Stomach (tissue), 9 donors: ENCODE data around the gene DMRT2. TPM values are rescaled to one million over a fixed set of nuclear protein-coding genes. Genes with fewer than 3 reads are reported as not detected.

Experiments
- DNase-seq, 2 donors: peaks; one replicate each; pipeline versions ENCODE4 v3.0.0 to v3.0.0-alpha.2; 2013 to 2019
- H3K27ac ChIP-seq, 5 donors: fragments of 200-600 bp in 4 of 5; sonication (generic) in 4 of 5; one replicate each; pipeline ENCODE4 v1.5.1; 2013 to 2019; ENCODE audit warnings: mild to moderate bottlenecking in 1 of 5, moderate library complexity in 1 of 5
- H3K27me3 ChIP-seq, 3 donors: fragments of 200-600 bp; sonication (generic); one replicate each; pipeline ENCODE4 v1.5.1; 2017 to 2019; ENCODE audit warnings: mixed run types in 1 of 3
- H3K36me3 ChIP-seq, 4 donors: fragments of 200-600 bp; sonication (generic); 1 replicate in 3 of 4; 2 replicates in 1 of 4; pipeline ENCODE4 v1.5.1; 2016 to 2019
- H3K4me1 ChIP-seq, 4 donors: fragments of 200-600 bp; sonication (generic); one replicate each; pipeline ENCODE4 v1.5.1; 2016 to 2019
- H3K4me3 ChIP-seq, 4 donors: fragments of 200-600 bp; sonication (generic) in 3 of 4; one replicate each; pipeline ENCODE4 v1.5.1; 2016 to 2019; ENCODE audit warnings: mild to moderate bottlenecking in 1 of 4
- H3K9me3 ChIP-seq, 4 donors: fragments of 200-600 bp; sonication (generic); one replicate each; pipeline ENCODE4 v1.5.1; 2016 to 2019
- CTCF ChIP-seq, 7 experiments: fragments of 450-650 bp in 4 of 7; fragments of 200-600 bp in 3 of 7; sonication (generic) in 3 of 7; IDR thresholded peaks; one replicate each; pipeline ENCODE4 v1.5.1; 2016 to 2019; ENCODE audit warnings: antibody characterized with exemption in 7 of 7, control low read depth in 2 of 7, mild to moderate bottlenecking in 1 of 7
- EP300 ChIP-seq: sonication (generic); formaldehyde crosslinking; IDR thresholded peaks from one replicate; pipeline ENCODE4 v1.6.1; 2017; ENCODE audit warnings: antibody characterized with exemption
- POLR2A ChIP-seq, 4 donors: fragments of 450-650 bp; IDR thresholded peaks; one replicate each; pipeline ENCODE4 v1.6.1; 2016; ENCODE audit warnings: antibody characterized with exemption in 4 of 4, control low read depth in 2 of 4, mild to moderate bottlenecking in 1 of 4, moderate library complexity in 1 of 4
- POLR2AphosphoS5 ChIP-seq, 3 donors: sonication (generic); formaldehyde crosslinking; IDR thresholded peaks; one replicate each; pipeline ENCODE4 v1.6.1; 2016; ENCODE audit warnings: antibody characterized with exemption in 3 of 3
- WGBS, 5 donors: extraction: QIAGEN DNeasy Blood & Tissue Kit in 3 of 5; methylation state at CpG; one replicate each; pipeline versions ENCODE4 v1.1.5 to v1.1.7; 2013 to 2018; 5-methylcytosine and 5-hydroxymethylcytosine counted together
- intact Hi-C: fragments of 100-400 bp; cut with DNase I; formaldehyde crosslinking; loops from one replicate; pipeline ENCODE4 v1.15.1; 2023; ENCODE audit warnings: low total_unique reads
- polyA plus RNA-seq, 3 donors: library from polyadenylated mRNA; stranded (reverse); fragments of 200-250 nt; gene quantifications; one replicate each; pipeline ENCODE4 v1.2.3, GENCODE V29; 2013
- total RNA-seq, 5 donors: library from RNA; depleted of rRNA; stranded (reverse); fragments of >200 nt; gene quantifications; one replicate each; pipeline versions ENCODE4 v1.1.0 to v1.2.3, GENCODE V29; 2014 to 2016
- donor health status: healthy with polysubstance abuse.
- donor health status: Bipolar disorder and iron deficiency.
- donor health status: healthy.

The DMRT2 gene
- total and polyA plus RNA-seq, 8 donors, result 0.08 to 23.2 (median 2.3) TPM; not detected in 5

- intact Hi-C loops, result no loop called here
- Histone ChIP-seq H3K27me3 (peaks cover 0 to 49% (median 0%) of the 10 kb centered on the region in 3 donors), H3K9me3 (no peaks in the 10 kb centered on the region), H3K4me1 (peaks cover 0 to 8% (median 3%) of the 10 kb centered on the region in 4 donors), H3K36me3 (no peaks in the 10 kb centered on the region), H3K4me3 (no peak overlapping the region), H3K27ac (no peak overlapping the region)
- DNase-seq, result no peak
- WGBS, 5 donors, result 71 to 79% (median 76%) methylated on average over 3 of the region's 3 CpGs
- TF ChIP-seq POLR2A (IDR thresholded peaks at IDR 0.05), result no peak
- TF ChIP-seq EP300, result no peak
- TF ChIP-seq CTCF (IDR thresholded peaks at IDR 0.05), result no peak
- no peak for TF ChIP-seq POLR2AphosphoS5 (IDR thresholded peaks at IDR 0.05)
These were observed 42.8 kb upstream of the DMRT2 start for GRCh38 chr9:1007312-1007711.

GRCh38 chr9:1008216-1008615, 41.9 kb upstream of the DMRT2 start:
- intact Hi-C loops, result no loop called here
- TF ChIP-seq CTCF (IDR thresholded peaks at IDR 0.05) (no peak), POLR2AphosphoS5 (IDR thresholded peaks at IDR 0.05) (no peak)
- Histone ChIP-seq H3K9me3 (no peaks in the 10 kb centered on the region), H3K4me3 (no peak overlapping the region), H3K36me3 (no peaks in the 10 kb centered on the region), H3K4me1 (peaks cover 0 to 8% (median 3%) of the 10 kb centered on the region in 4 donors), H3K27ac (no peak overlapping the region), H3K27me3 (peaks cover 0 to 53% (median 0%) of the 10 kb centered on the region in 3 donors)
- 84 to 91% (median 89%) methylated on average over 3 of the region's 3 CpGs for WGBS, 5 donors
- DNase-seq, result no peak

GRCh38 chr9:1009101-1009707, 41.0 kb upstream of the DMRT2 start:
- Histone ChIP-seq H3K4me1 (peaks cover 0 to 8% (median 3%) of the 10 kb centered on the region in 4 donors), H3K4me3 (no peak overlapping the region), H3K27ac (no peak overlapping the region), H3K9me3 (no peaks in the 10 kb centered on the region), H3K27me3 (peaks cover 0 to 53% (median 0%) of the 10 kb centered on the region in 3 donors), H3K36me3 (no peaks in the 10 kb centered on the region)
- intact Hi-C loops, result no loop called here
- DNase-seq, result peak; percentile 89 to 92
- TF ChIP-seq POLR2A (IDR thresholded peaks at IDR 0.05), result no peak
- peak in 1 of 3 donors; percentile 36 for TF ChIP-seq POLR2AphosphoS5 (IDR thresholded peaks at IDR 0.05)
- TF ChIP-seq CTCF (IDR thresholded peaks at IDR 0.05), result peak in 5 of 7 experiments; percentile 88 to 99 (median 94)
- 6 to 10% (median 8%) methylated on average over 14 of the region's 14 CpGs for WGBS, 5 donors

GRCh38 chr9:1013021-1013420, 37.1 kb upstream of the DMRT2 start:
- H3K27me3 ChIP-seq, result peaks cover 0 to 44% (median 0%) of the 10 kb centered on the region in 3 donors
- no peaks in the 10 kb centered on the region for H3K9me3 ChIP-seq
- intact Hi-C loops, result no loop called here
- TF ChIP-seq POLR2A (IDR thresholded peaks at IDR 0.05) (no peak), CTCF (IDR thresholded peaks at IDR 0.05) (no peak), EP300 (no peak)
- 70 to 76% (median 74%) methylated on average over 5 of the region's 5 CpGs for WGBS, 5 donors
- peaks cover 0 to 8% (median 3%) of the 10 kb centered on the region in 4 donors for H3K4me1 ChIP-seq
- no peak overlapping the region for H3K27ac ChIP-seq
- no peak for DNase-seq
- no peaks in the 10 kb centered on the region for H3K36me3 ChIP-seq
- H3K4me3 ChIP-seq, result no peak overlapping the region
